NK-92 treated with Interleukin-12 subunit alpha and Interleukin-12 subunit beta, amount 100 ng/mL, for 24 hours (cell line): ENCODE measurements around the gene JPH3.
"Not testable (repeated sequence)": the region's sequence is repeated elsewhere in the genome, so short reads cannot be mapped to it uniquely, and the experiment has no call there.

ENCODE experiments used
- DNase-seq: peaks from one replicate; lab custom pipeline; 2025; lab: John Stamatoyannopoulos, UW

The JPH3 gene

GRCh38 chr16:87575027-87575804 lies 27.1 kb upstream of the JPH3 start:
- DNase-seq: no peak

GRCh38 chr16:87576171-87576570 lies 26.1 kb upstream of the JPH3 start:
- DNase-seq: no peak

DNA sequence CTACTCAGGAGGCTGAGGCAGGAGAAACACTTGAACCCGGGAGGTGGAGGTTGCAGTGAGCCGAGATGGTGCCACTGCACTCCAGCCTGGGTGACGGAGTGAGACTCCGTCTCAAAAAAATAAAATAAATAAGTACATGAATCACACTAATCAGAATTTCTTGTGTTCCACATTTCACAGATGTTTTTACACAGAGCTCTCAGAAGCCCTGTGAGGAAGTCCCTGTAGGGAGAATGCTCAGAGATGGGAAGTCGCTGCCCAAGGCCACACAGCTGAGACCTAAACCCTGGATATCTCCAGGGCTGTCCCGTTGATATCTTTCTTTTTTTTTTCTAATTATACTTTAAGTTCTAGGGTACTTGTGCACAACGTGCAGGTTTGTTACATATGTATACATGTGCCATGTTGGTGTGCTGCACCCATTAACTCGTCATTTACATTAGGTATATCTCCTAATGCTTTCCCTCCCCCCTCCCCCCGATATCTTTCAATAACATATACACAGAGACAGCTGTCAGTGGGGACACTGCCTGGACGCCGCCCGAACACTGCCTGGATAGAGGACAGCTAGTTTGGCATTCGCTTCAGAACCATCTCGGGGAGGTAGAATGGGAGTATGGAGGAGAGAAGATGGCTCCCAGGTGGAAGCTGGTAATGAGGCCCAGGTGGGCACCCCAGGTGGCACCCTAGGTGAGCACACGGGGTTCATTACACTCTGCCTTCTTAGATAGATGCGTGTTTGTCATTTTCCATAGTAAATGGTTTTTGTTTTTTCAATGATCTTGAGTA lies 24.0 kb upstream of the JPH3 start:
- not testable (repeated sequence) for DNase-seq

GRCh38 chr16:87579691-87580090 lies 22.6 kb upstream of the JPH3 start:
- DNase-seq: no peak

- no peak for DNase-seq
Observed at GRCh38 chr16:87580855-87581261, 21.4 kb upstream of the JPH3 start.

DNA sequence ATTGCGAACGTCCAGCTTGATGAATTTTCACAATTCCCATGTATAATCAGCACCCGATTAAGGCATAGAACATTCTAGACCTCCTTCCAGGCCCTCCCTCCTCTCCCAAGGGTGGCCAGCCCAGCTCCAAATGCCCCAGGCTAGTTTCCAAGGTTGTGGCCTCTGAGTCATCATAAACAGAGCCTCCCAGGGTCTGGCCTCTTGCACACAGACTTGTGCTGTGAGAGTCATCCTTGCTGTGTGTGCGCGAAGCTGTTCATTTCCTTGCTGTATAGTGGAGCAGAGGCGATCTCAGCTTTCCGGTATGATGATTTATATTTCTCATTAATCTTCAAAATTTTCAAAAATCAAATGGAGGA lies 20.5 kb upstream of the JPH3 start:
- no peak for DNase-seq

DNA sequence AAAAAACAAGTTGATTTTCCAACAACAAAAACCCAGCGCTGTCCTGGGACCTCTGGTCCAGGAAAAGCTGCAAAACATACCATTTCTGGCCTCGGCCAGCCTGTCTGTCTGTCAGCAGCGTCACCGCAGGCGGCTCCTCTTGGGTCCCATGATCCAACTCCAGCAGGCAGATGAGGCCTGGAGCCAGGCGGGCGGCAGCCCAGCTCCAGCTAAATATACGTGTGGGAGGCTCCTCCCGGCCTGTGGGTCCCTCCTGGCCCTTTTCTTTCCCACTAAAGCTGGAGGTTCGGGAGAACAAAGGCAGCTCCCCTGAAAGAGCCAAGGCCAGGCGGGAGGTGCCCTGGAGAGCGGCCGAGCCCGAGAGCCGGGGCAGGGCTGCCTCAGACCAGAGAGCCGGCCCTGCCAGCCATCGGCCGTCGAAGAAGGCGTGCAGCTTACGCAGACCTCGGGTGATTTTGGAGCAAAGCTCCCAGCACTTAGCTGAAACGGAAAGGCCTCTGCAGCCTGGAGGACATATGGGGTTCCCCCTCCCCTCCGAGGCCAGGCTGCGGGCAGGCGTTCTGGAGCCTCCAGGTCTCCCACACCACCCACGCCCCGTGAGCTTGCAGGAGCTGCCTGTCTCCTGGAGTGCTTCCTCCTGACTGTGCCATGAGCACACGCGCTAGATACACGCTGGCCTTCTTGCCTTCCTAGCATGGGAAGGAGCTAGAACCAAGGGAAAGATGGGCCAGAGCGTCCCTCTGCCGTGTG lies 19.9 kb upstream of the JPH3 start:
- DNase-seq: no peak

GRCh38 chr16:87582966-87583325 lies 19.4 kb upstream of the JPH3 start:
- no peak for DNase-seq

DNA sequence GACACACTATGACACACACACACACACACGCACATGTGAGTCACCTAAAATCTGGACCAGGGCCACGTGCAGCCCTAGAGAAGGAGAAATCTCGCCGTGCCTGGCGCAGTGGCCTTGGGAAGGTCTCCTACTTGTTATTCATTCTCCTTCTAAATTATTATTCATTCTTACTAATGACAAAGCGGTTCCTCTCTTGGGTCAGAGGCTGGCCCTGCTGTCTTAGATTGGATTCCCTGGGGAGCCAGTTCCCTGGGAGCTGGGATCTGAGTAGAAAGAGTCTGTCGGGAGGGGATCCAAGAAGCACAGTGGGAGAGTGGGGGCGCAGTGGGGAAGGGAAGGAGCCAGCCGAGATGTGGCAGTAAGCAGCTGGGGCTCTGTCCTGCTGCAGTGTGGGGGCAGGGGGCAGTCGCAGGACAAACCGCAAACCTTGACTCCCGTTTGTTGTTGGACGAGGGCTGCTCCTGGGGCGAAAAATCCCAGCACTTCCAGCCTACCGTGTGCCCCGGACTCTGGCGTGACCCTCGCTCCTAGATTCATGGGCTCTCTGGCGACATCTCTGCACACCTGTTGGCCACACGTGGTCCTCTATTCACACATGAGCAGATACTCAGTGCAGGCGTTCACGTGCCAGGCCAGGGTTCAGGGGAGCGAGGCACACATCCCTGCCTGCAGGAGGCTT lies 18.7 kb upstream of the JPH3 start:
- DNase-seq: no peak

DNA sequence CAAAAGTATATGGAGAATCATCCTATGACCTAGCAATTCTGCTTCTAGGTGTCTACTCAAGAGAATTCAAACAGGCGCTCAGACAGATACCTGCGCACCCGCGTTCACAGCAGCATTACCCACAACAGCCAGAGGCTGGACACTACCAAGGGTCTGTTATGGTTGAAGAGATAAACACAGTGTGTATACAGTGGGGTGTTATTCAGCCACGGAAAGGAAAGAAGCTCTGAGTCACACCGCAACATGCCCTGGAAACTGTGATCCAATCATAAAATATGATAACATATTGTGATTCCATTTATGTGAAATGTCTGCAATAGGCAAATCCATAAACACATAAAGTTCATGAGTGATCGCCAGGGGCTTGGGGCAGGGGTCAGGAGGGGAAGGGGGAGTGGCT lies 18.0 kb upstream of the JPH3 start:
- DNase-seq: no peak

DNA sequence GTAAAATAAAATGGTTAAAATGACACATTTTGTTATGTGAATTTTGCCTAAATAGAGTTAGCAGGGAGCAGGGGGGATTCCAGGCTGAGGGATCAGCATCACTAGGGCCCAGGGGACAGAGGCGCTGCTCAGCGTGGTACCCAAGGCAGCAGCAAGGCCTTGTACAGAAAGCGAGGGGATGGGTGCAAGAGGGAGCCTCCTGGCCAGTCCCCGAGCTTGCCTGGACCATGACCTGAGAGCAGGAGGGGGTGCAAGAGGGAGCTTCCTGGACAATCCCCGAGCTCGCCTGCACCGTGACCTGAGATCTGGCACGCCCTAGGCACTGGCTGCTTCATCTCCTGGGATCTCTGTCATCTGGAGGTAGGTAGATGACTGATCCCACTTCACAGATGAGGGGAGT lies 17.3 kb upstream of the JPH3 start:
- DNase-seq: no peak

GRCh38 chr16:87585442-87586200 lies 16.7 kb upstream of the JPH3 start:
- DNase-seq: no peak

- DNase-seq: no peak
Observed at GRCh38 chr16:87586201-87586782, 16.0 kb upstream of the JPH3 start.

DNA sequence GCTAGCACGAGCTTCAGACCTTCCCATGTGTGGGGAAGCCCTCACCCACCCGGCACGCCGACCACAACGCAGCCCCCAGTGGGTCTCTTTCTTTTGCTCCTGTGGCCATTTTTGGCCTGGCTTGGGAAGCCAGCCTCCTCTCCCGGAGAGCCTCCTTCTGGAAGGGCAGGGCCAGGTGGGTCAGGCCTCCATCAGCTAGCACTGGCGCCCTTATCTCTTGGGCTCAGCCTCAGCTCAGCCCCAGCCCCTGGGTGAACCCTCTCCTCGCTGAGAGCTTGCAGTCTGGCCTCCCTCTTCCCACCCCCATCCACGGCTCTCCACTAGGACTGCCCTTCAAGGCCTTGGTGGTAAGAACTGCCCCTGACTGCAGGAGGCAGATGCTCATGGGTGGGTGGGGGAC lies 14.7 kb upstream of the JPH3 start:
- DNase-seq: no peak

- no peak for DNase-seq
Observed at GRCh38 chr16:87592018-87592712, 10.1 kb upstream of the JPH3 start.

DNA sequence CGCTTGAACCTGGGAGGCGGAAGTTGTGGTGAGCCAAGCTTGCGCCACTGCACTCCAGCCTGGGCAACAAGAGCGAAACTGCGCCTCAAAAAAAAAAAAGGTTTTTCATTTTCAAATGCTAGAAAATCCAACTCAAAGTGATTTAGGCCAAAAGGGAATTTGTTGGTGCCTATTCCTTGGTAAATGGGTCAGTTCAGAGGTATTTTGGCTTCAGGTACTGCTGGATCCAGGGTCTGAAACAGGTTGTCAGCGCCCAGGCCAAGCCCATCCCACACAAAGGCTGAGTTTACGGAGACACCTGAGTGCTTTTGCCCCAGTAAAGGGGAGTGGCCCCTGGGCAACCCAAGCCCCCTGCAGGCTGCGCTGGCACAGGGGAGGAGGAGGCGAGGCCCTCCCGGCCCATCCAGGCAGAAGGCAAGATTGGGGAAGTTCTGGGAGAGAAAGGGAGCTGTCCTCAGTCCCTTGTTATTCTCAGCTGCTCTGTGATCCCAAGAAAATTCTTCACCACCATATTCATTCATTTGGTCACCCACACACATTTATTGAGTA lies 8.5 kb upstream of the JPH3 start:
- DNase-seq: no peak

DNA sequence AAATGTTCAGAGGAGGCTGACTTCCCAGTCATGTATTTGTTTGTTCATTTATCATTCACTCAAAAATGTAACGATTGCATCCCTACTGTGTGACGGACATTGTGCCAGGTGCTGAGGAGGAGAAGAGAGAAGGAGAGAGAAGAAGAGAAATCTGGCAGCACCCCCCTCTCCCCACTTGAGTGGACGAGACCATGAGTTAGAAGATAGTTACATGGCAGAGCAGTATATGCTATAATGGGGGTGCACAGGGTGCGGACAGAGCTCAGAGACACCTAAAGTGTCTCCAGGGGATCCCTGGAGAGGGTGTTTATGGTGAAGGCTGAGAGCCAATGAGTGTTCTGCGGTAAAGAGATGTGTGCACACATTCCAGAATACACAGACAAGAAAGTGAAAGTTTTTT lies 6.6 kb upstream of the JPH3 start:
- no peak for DNase-seq

DNA sequence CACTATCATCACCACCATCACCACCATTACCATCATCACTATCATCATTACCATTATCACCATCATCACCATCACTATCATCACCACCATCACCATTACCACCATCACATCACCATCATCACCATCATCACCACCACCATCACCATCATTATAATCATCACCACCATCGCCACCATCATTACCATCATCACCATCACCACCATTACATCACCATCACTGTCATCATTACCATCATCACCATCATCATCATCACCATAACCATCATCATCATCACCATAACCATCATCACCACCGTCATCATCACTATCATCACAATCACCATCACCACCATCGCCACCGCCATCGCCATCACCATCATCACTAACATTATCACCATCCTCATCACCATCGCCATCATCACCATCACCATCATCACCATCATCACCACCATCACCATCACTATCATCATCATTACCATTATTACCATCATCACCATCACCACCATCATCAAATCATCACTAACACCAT lies 4.9 kb upstream of the JPH3 start:
- DNase-seq: no peak

DNA sequence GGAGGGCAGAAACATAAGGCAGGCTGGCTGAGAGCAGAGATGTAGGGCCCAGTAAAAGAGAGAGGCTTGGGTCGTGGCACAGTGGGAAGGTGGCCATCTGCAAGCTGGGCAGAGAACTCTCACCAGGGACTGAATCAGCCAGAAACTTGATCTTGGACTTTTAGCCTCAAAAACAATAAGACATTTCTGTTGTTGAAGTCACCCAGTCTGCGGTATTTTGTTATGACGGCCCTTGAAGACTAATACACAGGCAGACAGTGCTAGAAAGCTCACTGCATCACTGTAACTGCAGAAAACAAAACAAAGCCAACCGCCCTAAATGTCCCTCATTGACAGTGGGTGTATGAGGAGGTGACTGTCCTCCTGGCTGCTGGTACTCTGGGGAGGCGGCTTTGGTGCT lies 3.9 kb upstream of the JPH3 start:
- no peak for DNase-seq

DNA sequence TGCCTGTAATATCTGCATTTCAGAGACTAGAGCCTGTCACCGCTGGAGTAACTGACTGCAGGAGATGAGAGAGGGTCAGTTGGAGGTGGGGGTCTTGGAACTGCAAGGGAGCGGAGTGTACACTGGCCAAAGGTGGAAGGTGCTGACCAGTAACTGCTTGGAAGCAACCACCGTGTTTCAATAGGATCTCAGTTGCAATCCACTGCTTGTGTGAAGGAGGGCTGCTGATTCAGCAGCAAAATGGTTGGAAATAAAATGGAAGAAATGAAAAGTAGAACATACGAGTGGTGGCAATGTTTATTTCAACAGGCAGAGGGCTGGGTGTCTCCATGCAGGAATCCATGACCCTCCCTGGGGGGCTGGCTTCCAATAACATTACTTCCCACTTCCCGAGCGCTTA lies 2.1 kb upstream of the JPH3 start:
- no peak for DNase-seq
